KMS-11 (cell line): ENCODE data around the gene MAP3K5.

Experiments
- H2AFZ ChIP-seq: fragments of 200-600 bp; sonication (generic); 2 replicates; pipeline ENCODE4 v1.6.1; 2016; ENCODE audit warnings: antibody characterized with exemption, mixed run types, low read depth
- H3K27ac ChIP-seq: fragments of 200-600 bp; sonication (generic); 2 replicates; pipeline ENCODE4 v1.6.1; 2016; ENCODE audit warnings: mild to moderate bottlenecking, mixed run types
- H3K27me3 ChIP-seq: fragments of 200-600 bp; sonication (generic); 2 replicates; pipeline ENCODE4 v1.6.1; 2017; ENCODE audit warnings: mild to moderate bottlenecking, low read depth, mixed run types, moderate library complexity; ENCODE audit not compliant: insufficient read depth
- H3K36me3 ChIP-seq: fragments of 200-600 bp; sonication (generic); 2 replicates; pipeline ENCODE4 v1.6.1; 2017; ENCODE audit warnings: mild to moderate bottlenecking, mixed run types; ENCODE audit not compliant: insufficient read depth
- H3K4me1 ChIP-seq: fragments of 200-600 bp; sonication (generic); 2 replicates; pipeline ENCODE4 v1.6.1; 2016; ENCODE audit warnings: mild to moderate bottlenecking, low read depth, mixed run types; ENCODE audit not compliant: poor library complexity, severe bottlenecking
- H3K4me2 ChIP-seq: fragments of 200-600 bp; sonication (generic); 2 replicates; pipeline ENCODE4 v1.7.0; 2016; ENCODE audit warnings: mild to moderate bottlenecking, mixed run types
- H3K4me3 ChIP-seq: fragments of 200-600 bp; sonication (generic); IDR thresholded peaks from 2 replicates; pipeline ENCODE4 v1.6.1; 2017; ENCODE audit warnings: low read depth, low read length, mixed read lengths; ENCODE audit not compliant: insufficient read depth
- H3K79me2 ChIP-seq: fragments of 200-600 bp; sonication (generic); 2 replicates; pipeline ENCODE4 v1.6.1; 2016; ENCODE audit warnings: low read depth, mixed run types; ENCODE audit not compliant: insufficient read depth
- H3K9ac ChIP-seq: fragments of 200-600 bp; sonication (generic); 2 replicates; pipeline ENCODE4 v1.6.1; 2016; ENCODE audit warnings: mild to moderate bottlenecking, mixed run types
- H4K20me1 ChIP-seq: fragments of 200-600 bp; sonication (generic); 2 replicates; pipeline ENCODE4 v1.6.1; 2016; ENCODE audit warnings: mild to moderate bottlenecking, mixed run types; ENCODE audit not compliant: insufficient read depth
- TF ChIP-seq, protein P1 (sequence below): fragments of 200-600 bp; sonication (generic); conservative IDR thresholded peaks from 2 replicates; pipeline ENCODE4 v1.6.1; 2017; ENCODE audit warnings: low read depth, mild to moderate bottlenecking, antibody characterized with exemption, low read length, moderate library complexity, mixed read lengths

The MAP3K5 gene

DNA sequence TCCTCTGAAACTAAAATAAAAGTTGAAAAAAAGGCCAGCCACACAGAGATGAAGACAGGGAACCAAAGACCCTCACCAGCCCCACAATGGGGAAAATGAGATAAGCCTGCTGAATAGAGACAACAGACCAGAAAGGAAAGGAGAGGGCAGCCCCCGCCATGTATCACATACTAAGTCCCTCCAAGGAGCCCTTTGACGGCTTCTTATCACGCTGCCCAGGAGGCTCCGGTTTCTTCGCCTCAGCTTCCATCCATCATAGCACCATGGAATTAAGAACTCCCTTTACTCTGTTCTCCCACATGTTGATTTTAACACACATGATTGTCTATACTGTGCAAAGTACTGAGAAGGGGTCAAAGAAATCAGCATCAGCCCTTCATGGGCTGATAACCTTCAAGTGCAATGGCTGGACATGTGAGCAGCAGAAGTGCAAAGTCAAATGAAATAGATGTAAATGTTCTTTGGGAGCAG lies 54.9 kb downstream of the MAP3K5 start:
- Histone ChIP-seq H3K4me3 (no peak overlapping the region), H3K4me1 (no peaks in the 10 kb centered on the region), H3K27ac (no peak overlapping the region), H3K27me3 (no peaks in the 10 kb centered on the region), H3K9ac (no peak overlapping the region), H4K20me1 (no peaks in the 10 kb centered on the region), H3K79me2 (0 out of 2 replicates have a peak, but pooled peaks cover 4% of the 10 kb centered on the region), H3K36me3 (no peaks in the 10 kb centered on the region), H2AFZ (no peak overlapping the region), H3K4me2 (no peak overlapping the region)
- TF ChIP-seq, protein P1, sequence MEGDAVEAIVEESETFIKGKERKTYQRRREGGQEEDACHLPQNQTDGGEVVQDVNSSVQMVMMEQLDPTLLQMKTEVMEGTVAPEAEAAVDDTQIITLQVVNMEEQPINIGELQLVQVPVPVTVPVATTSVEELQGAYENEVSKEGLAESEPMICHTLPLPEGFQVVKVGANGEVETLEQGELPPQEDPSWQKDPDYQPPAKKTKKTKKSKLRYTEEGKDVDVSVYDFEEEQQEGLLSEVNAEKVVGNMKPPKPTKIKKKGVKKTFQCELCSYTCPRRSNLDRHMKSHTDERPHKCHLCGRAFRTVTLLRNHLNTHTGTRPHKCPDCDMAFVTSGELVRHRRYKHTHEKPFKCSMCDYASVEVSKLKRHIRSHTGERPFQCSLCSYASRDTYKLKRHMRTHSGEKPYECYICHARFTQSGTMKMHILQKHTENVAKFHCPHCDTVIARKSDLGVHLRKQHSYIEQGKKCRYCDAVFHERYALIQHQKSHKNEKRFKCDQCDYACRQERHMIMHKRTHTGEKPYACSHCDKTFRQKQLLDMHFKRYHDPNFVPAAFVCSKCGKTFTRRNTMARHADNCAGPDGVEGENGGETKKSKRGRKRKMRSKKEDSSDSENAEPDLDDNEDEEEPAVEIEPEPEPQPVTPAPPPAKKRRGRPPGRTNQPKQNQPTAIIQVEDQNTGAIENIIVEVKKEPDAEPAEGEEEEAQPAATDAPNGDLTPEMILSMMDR = no peak

DNA sequence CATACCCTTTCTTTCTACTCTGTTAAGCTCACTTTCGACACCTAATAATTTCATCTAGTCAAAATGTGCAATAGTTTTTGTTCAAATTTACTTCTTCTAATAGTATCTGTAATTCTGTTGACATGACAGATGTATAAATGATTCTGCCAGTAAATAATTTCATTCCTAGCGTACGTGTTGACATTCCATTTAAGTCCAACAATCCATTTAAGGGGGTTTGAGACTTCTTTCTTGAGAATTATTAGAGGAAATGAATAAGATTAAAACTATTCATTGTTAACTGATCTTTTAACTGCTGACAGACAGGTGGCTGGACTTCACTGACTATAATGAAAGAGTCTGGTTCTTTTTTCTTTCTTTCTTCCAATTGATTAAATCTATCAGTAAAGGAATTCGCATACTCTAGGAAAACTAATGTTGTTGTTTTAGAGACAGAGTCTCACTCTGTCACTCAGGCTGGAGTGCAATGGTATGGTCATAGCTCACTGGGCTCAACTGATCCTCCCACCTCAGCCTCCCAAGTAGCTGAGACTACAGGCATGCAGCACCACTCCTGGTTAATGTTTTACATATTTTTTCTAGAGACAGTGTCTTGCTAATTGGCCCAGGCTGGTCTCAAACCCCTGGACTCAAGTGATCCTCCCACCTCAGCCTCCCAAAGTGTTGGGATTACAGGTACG lies 55.9 kb downstream of the MAP3K5 start:
- no peaks in the 10 kb centered on the region for H3K27me3 ChIP-seq
- H3K4me3 ChIP-seq = no peak overlapping the region
- H2AFZ ChIP-seq = no peak overlapping the region
- no peak overlapping the region for H3K9ac ChIP-seq
- peaks cover 5% of the 10 kb centered on the region for H3K4me1 ChIP-seq
- H3K36me3 ChIP-seq = no peaks in the 10 kb centered on the region
- TF ChIP-seq, protein P1 = no peak
- no peak overlapping the region for H3K4me2 ChIP-seq
- 0 out of 2 replicates have a peak, but pooled peaks cover 4% of the 10 kb centered on the region for H3K79me2 ChIP-seq
- no peaks in the 10 kb centered on the region for H4K20me1 ChIP-seq
- H3K27ac ChIP-seq = no peak overlapping the region

DNA sequence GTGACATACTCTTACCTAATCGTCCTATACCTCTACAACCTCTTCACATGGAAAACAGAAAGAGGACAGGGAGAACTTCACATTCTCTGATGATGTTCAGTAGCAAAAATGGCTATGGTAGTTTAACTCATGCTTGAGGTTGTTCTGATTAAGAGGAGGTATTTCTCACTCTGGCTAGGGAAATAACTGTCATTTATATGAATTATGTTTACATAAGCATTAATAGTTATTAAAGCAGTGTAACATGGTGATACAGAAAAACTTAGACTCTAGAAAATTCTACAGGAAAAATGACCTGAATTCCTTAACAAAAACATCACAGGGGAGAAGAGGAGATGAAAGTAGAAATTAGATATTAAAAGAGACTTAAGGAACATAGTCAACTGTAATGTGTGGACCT lies 57.3 kb downstream of the MAP3K5 start:
- Histone ChIP-seq H3K79me2 (0 out of 2 replicates have a peak, but pooled peaks cover 8% of the 10 kb centered on the region), H3K9ac (no peak overlapping the region), H3K27me3 (no peaks in the 10 kb centered on the region), H3K4me1 (peaks cover 19% of the 10 kb centered on the region), H3K4me3 (no peak overlapping the region), H3K4me2 (no peak overlapping the region), H3K27ac (no peak overlapping the region), H2AFZ (no peak overlapping the region), H4K20me1 (no peaks in the 10 kb centered on the region), H3K36me3 (no peaks in the 10 kb centered on the region)
- TF ChIP-seq, protein P1 = no peak

DNA sequence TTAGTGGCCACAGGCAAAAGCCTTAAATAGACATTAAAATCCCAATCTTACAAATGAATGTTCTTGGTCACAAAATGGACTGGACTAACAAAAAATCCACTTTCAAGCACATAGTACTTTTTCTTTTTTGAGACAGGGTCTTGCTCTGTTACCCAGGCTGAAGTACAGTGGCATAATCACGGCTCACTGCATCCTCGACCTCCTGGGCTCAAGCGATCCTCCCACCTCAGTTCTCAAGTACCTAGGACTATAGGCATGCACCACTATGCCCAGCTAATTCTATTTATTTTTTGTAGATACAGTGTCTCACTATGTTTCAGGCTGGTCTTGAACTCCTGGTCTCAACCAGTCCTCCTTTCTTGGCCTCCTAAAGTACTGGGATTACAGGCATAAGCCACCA lies 59.4 kb downstream of the MAP3K5 start:
- Histone ChIP-seq H3K4me2 (no peak overlapping the region), H3K36me3 (no peaks in the 10 kb centered on the region), H3K4me1 (peaks cover 21% of the 10 kb centered on the region), H3K27ac (no peak overlapping the region), H4K20me1 (no peaks in the 10 kb centered on the region), H3K79me2 (0 out of 2 replicates have a peak, but pooled peaks cover 10% of the 10 kb centered on the region), H3K4me3 (no peak overlapping the region), H3K9ac (no peak overlapping the region), H2AFZ (no peak overlapping the region), H3K27me3 (no peaks in the 10 kb centered on the region)
- TF ChIP-seq, protein P1 = no peak
